GM21367 (cell line): Measurements from ENCODE around the gene CPT1A.
"Not testable (repeated sequence)": the region's sequence is repeated elsewhere in the genome, so short reads cannot be mapped to it uniquely, and the experiment has no call there.

Experiments
- ATAC-seq: cut with Tn5 transposase; IDR thresholded peaks from one replicate; pipeline ENCODE4 v1.9.1; 2021; ENCODE audit not compliant: unreplicated experiment

Gene CPT1A

GRCh38 chr11:68841718-68842426 lies at the start of gene CPT1A:
TSS of gene CPT1A (minus strand) at chr11:68841916. CDS start at chr11:68815474, 26,442 bp downstream.
- no peak for ATAC-seq

- ATAC-seq = no peak
Observed at GRCh38 chr11:68890490-68891231, 48.9 kb upstream of the CPT1A start.

GRCh38 chr11:68889948-68890446 lies 48.3 kb upstream of the CPT1A start:
- ATAC-seq = no peak

GRCh38 chr11:68884827-68885226 lies 43.1 kb upstream of the CPT1A start:
- not testable (repeated sequence) for ATAC-seq

- no peak for ATAC-seq
Observed at GRCh38 chr11:68882391-68882790, 40.7 kb upstream of the CPT1A start.

GRCh38 chr11:68881320-68881719 lies 39.6 kb upstream of the CPT1A start:
- no peak for ATAC-seq

- ATAC-seq = no peak
Observed at GRCh38 chr11:68880851-68881250, 39.1 kb upstream of the CPT1A start.

- no peak for ATAC-seq
Observed at GRCh38 chr11:68878022-68878421, 36.3 kb upstream of the CPT1A start.

- no peak for ATAC-seq
Observed at GRCh38 chr11:68872216-68873003, 30.7 kb upstream of the CPT1A start.

- no peak for ATAC-seq
Observed at GRCh38 chr11:68870470-68870869, 28.8 kb upstream of the CPT1A start.

GRCh38 chr11:68868221-68868835 lies 26.6 kb upstream of the CPT1A start:
- no peak for ATAC-seq

GRCh38 chr11:68867066-68867465 lies 25.4 kb upstream of the CPT1A start:
- no peak for ATAC-seq

- no peak for ATAC-seq
Observed at GRCh38 chr11:68865241-68865640, 23.5 kb upstream of the CPT1A start.

- ATAC-seq = no peak
Observed at GRCh38 chr11:68863553-68864265, 22.0 kb upstream of the CPT1A start.

GRCh38 chr11:68862421-68862820 lies 20.7 kb upstream of the CPT1A start:
- ATAC-seq = no peak

GRCh38 chr11:68859123-68859522 lies 17.4 kb upstream of the CPT1A start:
- no peak for ATAC-seq

GRCh38 chr11:68857037-68857586 lies 15.4 kb upstream of the CPT1A start:
- ATAC-seq = no peak

GRCh38 chr11:68856425-68857030 lies 14.8 kb upstream of the CPT1A start:
- ATAC-seq = not testable (repeated sequence)

- ATAC-seq = no peak
Observed at GRCh38 chr11:68855205-68855981, 13.7 kb upstream of the CPT1A start.
